NCI-H128 (cell line): ENCODE data around the gene DIAPH2.
"Not testable (repeated sequence)": the region's sequence is repeated elsewhere in the genome, so short reads cannot be mapped to it uniquely, and the experiment has no call there.

Experiments
- DNase-seq: peaks from one replicate; lab custom pipeline; 2025; ENCODE audit not compliant: unreplicated experiment; lab: John Stamatoyannopoulos, UW

Gene DIAPH2

DNA sequence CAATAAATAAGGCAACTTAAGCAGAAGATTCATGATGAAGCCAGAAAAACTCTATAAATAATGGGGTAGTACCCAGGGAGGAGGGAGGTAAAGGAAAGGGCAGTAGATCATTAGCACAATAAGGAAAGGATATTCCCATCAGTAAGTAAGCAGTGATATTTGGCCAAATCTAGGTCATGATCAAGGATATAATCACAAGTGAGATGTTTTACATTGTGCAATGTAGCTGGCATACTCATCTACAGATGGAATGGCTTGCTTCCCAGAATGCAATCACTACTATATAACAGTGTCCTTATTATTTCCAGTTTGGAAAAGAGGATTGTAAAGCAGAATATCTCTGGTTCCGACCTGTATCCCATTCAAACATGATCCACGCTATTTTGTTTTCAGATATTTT lies 682.5 kb downstream of the DIAPH2 start:
- no peak for DNase-seq

GRCh38 chrX:97369947-97370346 lies 685.3 kb downstream of the DIAPH2 start:
- no peak for DNase-seq

DNA sequence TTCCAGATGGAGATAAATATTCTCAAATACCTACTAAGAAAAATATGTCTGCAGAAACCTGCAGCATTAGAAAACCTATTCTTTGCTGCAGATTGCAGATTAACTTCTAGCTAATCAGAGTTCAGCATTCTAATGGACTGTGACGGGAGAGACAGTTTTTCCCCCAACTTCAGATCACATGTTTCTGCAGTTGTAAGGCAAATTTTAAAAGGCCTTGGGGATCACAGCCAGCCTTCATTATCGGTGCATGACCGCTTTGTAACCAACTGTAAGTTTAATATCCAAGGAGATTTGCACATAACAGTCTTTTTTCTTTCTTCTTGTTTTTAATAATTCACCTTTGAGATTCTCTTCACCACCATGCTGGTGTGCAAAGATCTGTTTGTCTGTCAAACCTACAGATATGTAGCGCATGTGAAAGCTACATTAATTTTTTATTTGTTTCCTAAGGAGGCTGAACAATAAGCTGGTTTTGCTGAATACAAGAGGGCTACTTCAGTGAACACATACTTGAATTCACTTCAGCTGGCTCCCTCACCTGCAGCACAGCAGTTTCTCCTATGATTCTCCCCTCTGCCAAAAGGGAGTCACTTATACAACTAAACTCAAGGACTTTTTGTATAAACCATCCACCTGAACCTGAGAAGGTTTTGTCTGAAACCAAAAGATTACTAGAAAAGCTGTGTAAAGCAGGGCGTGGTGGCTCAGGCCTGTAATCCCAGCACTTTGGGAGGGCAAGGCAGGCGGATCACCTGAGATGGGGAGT lies 687.5 kb downstream of the DIAPH2 start:
- peak; percentile 18 for DNase-seq

DNA sequence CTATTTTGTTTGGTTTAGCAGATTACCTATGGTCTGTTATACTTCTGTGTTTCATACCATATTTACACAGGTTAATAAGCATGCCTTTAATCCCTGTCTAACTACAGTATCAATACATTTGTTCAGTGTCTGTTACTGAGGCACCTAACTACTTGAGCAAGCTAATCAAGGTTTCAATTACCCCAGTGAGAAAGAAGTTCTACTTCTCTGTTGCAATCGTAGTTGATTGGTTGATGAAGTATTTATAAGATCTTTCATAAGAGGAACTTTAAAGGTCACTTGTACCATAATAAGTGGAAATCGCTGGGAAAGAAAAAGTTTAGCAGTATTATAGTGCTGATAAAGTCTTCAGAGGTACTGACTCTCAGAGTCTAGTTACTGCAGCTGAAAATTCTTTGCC lies 689.6 kb downstream of the DIAPH2 start:
- no peak for DNase-seq

DNA sequence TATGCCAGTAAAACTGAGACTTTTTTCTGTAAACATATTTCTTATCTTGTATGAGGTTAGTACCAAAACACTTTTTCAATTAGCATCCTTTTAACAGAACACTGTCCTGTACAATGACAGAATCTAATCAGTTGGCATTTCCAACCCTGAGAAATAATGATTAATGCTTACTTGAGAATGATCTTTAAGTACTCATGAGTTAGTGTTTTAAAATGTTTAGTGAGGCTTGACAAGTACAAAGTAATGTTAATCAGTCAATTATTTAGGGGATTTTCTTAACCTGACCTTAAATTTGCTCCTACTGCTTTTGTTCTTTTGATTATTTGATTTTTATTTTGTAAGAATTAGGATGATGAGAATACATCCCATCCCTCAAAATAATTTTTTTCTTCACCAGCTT lies 695.6 kb downstream of the DIAPH2 start:
- DNase-seq = no peak

GRCh38 chrX:97384685-97385084 lies 700.0 kb downstream of the DIAPH2 start:
- DNase-seq = no peak

DNA sequence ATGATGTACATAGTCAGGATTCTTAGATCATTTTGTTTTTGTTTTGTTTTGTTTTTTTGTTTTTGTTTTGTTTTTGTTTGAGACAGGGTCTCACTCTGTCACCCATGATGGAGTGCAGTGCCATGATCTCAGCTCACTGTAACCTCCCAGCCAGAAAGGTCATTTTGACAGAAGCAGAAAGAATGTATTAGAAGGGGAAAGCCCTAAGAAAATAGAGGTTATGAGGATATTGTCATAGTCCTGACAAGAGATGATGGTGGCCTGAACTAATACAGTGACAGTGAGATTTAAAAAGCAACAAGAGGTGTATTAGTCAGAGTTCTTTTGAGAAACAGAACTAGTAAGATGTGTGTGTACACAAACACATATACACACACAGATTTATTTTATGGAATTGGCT lies 702.4 kb downstream of the DIAPH2 start:
- no peak for DNase-seq

DNA sequence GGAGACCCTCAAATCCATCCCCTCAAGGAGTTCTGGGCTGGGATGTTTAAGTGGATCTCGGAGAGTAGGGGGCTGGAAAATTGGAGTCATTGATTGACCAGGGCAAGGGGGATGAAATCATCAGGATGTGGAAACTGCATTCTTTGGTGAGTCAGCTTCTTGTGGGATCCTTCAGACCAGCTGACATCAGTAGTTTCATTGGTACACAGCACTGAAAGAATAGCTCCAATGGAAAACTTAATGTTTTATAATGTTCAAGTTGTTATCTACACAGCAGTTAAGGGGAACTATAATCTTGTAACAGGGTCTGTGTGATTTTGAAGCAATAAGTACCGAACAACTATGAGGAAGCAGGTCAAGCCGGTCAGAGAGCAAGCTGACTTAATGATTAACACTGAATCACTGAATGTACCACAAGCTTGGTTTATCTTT lies 705.1 kb downstream of the DIAPH2 start:
- no peak for DNase-seq

DNA sequence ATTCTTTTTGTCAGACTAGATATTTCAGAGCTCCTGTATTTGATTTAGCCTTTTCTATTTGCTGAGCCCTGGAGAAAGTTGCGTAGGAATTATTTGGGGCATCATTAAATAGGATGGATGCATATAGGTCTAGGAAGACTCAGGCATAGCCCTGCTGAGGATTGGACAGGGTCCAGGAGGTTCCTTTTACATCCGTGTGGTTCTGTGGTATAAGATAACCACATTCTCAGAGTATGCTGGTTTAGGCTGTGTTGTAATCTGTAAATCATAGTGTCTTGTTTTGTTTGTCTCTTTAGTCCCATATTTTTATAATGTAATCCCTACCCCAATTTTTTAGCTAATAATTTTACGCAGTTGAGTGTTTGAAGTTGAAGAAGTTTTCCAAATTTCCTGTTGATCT lies 712.7 kb downstream of the DIAPH2 start:
- DNase-seq = no peak

- DNase-seq = no peak
Observed at GRCh38 chrX:97398030-97398551, 713.4 kb downstream of the DIAPH2 start.

GRCh38 chrX:97399400-97399799 lies 714.8 kb downstream of the DIAPH2 start:
- DNase-seq = no peak

GRCh38 chrX:97400492-97400891 lies 715.9 kb downstream of the DIAPH2 start:
- DNase-seq = no peak

- no peak for DNase-seq
Observed at GRCh38 chrX:97401154-97401553, 716.5 kb downstream of the DIAPH2 start.

- DNase-seq = no peak
Observed at GRCh38 chrX:97401586-97402136, 717.0 kb downstream of the DIAPH2 start.

DNA sequence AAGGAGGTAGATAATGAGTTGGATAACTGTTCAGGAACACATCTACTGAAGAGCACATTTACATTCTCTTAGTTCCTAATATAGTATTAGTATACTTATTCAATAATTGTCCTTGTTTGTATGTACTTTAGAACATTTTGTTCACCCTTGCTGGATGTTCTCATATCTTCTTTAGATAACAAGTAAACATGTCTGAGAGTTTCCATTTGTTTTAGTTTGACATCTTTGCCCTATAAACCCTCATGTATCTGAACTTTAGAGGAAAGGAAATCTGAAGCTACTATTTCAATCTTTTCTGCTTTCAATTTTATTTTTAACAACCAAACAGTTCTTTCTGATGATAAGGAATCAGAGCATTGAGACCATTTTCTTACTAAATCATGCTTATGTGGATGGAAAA lies 717.7 kb downstream of the DIAPH2 start:
- DNase-seq = no peak

- DNase-seq = no peak
Observed at GRCh38 chrX:97402903-97403302, 718.3 kb downstream of the DIAPH2 start.

DNA sequence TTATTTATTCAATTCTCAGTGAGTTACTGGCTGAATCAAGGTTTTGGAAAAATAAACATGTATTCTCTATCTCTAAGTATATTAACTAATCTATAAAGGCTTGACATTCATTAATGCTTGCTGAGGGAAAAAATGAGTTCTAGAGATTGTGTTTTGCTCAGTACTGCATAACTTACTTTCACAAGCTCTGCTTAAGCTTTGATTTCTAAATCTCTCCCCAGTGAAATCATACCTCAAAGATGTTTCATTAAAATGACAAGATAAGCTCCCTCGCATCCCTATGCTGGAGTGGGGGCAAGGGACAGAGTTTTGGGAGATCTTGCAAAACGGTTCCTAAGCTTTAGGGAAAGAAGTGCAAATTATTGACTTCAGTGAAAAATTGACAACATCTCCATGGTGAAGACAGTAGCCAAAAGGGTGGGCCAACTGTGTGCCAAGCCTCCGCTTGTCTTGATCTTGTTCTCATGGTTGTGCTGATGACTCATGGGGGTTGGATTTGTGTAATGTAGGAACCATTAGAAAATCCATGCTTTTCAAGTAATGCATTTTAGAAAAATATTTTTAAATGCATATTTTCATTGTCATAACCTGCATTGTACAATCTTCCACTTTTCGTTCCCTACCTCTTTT lies 720.5 kb downstream of the DIAPH2 start:
- no peak for DNase-seq

- not testable (repeated sequence) for DNase-seq
Observed at GRCh38 chrX:97409632-97410415, 725.2 kb downstream of the DIAPH2 start.

DNA sequence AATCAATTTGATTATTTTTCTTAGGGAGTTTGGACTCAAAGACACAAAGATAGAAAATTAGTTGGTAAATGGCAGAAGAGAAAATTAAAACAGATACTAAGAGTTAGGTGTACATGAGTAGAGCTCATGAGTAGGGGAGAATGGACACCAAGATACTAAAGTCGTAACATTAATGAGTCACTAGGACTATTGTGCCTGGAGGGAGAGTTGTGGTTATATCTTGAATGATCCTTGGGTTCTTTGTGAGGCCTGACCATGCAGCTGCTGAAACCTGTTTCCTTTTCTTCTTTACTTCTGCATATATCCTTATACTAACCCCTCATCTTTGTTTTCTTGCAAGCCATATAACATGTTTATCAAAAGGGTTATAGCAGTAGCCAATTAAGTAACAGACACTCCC lies 731.8 kb downstream of the DIAPH2 start:
- DNase-seq = no peak

DNA sequence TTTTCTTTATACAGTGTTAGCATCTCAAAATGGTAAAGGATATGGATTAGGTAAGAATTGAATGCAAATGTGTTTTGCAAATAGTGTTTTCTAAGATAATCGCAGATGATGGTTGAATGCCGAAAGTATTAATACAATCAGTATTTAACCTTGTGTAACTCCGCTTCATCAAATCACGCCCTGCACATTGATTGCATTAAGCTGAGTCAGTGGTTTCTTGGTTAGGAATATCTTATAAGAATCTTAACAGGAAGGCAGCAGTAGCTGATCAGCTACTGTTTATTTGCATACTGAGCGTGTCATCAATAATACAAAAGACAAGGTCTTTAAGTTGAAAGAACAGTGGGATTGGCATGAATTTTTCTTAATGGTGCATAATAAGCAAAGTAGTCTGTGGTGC lies 744.5 kb downstream of the DIAPH2 start:
- DNase-seq = no peak

- DNase-seq = no peak
Observed at GRCh38 chrX:97431281-97431680, 746.6 kb downstream of the DIAPH2 start.
